Measurements from ENCODE around the gene GCM1.
"Not testable (repeated sequence)": the region's sequence is repeated elsewhere in the genome, so short reads cannot be mapped to it uniquely, and the experiment has no call there.

The GCM1 gene

GRCh38 chr6:53148684-53149083 is at the start of gene GCM1:
Gene GCM1, minus strand, starts transcription at chr6:53148841. Its CDS starts 3,209 bp downstream, at chr6:53145632.
- in situ Hi-C loops (cut with MboI; ENCODE audit: low sequenced_read_pairs): no loop called here

- in situ Hi-C loops (cut with MboI; ENCODE audit: low sequenced_read_pairs): no loop called here
These were observed 48.9 kb upstream of the GCM1 start for GRCh38 chr6:53197553-53197952.

- in situ Hi-C loops (cut with MboI; ENCODE audit: low sequenced_read_pairs): no loop called here
These were observed 46.4 kb upstream of the GCM1 start for GRCh38 chr6:53195048-53195447.

- in situ Hi-C loops (cut with MboI; ENCODE audit: low sequenced_read_pairs): no loop called here
These were observed 44.1 kb upstream of the GCM1 start for GRCh38 chr6:53192682-53193188.

- in situ Hi-C loops (cut with MboI; ENCODE audit: low sequenced_read_pairs): no loop called here
These were observed 40.9 kb upstream of the GCM1 start for GRCh38 chr6:53189554-53189953.

GRCh38 chr6:53188833-53189232 is 40.2 kb upstream of the GCM1 start:
- in situ Hi-C loops (cut with MboI; ENCODE audit: low sequenced_read_pairs): no loop called here

GRCh38 chr6:53180678-53181077 is 32.0 kb upstream of the GCM1 start:
- in situ Hi-C loops (cut with MboI; ENCODE audit: low sequenced_read_pairs): no loop called here

- in situ Hi-C loops (cut with MboI; ENCODE audit: low sequenced_read_pairs): no loop called here
These were observed 31.5 kb upstream of the GCM1 start for GRCh38 chr6:53179961-53180651.

- in situ Hi-C loops (cut with MboI; ENCODE audit: low sequenced_read_pairs): no loop called here
These were observed 30.3 kb upstream of the GCM1 start for GRCh38 chr6:53178837-53179432.

- in situ Hi-C loops (cut with MboI; ENCODE audit: low sequenced_read_pairs): no loop called here
These were observed 26.4 kb upstream of the GCM1 start for GRCh38 chr6:53175027-53175426.

- in situ Hi-C loops (cut with MboI; ENCODE audit: low sequenced_read_pairs): no loop called here
These were observed 23.8 kb upstream of the GCM1 start for GRCh38 chr6:53172468-53172803.

GRCh38 chr6:53171605-53172467 is 23.2 kb upstream of the GCM1 start:
- in situ Hi-C loops (cut with MboI; ENCODE audit: low sequenced_read_pairs): no loop called here

- in situ Hi-C loops (cut with MboI; ENCODE audit: low sequenced_read_pairs): no loop called here
These were observed 20.1 kb upstream of the GCM1 start for GRCh38 chr6:53168516-53169267.

- in situ Hi-C loops (cut with MboI; ENCODE audit: low sequenced_read_pairs): no loop called here
These were observed 16.7 kb upstream of the GCM1 start for GRCh38 chr6:53165293-53165692.

GRCh38 chr6:53162606-53163005 is 14.0 kb upstream of the GCM1 start:
- in situ Hi-C loops (cut with MboI; ENCODE audit: low sequenced_read_pairs): no loop called here

- in situ Hi-C loops (cut with MboI; ENCODE audit: low sequenced_read_pairs): no loop called here
These were observed 12.9 kb upstream of the GCM1 start for GRCh38 chr6:53161481-53162009.

GRCh38 chr6:53159558-53159957 is 10.9 kb upstream of the GCM1 start:
- in situ Hi-C loops (cut with MboI; ENCODE audit: low sequenced_read_pairs): no loop called here

GRCh38 chr6:53158076-53158475 is 9.4 kb upstream of the GCM1 start:
- in situ Hi-C loops (cut with MboI; ENCODE audit: low sequenced_read_pairs): not testable (repeated sequence)

- in situ Hi-C loops (cut with MboI; ENCODE audit: low sequenced_read_pairs): not testable (repeated sequence)
These were observed 6.6 kb upstream of the GCM1 start for GRCh38 chr6:53155279-53155678.

GRCh38 chr6:53154794-53155193 is 6.2 kb upstream of the GCM1 start:
- in situ Hi-C loops (cut with MboI; ENCODE audit: low sequenced_read_pairs): no loop called here

GRCh38 chr6:53154071-53154470 is 5.4 kb upstream of the GCM1 start:
- in situ Hi-C loops (cut with MboI; ENCODE audit: low sequenced_read_pairs): no loop called here
